Measurements from ENCODE around the gene EDRF1. TPM values are rescaled to one million over a fixed set of nuclear protein-coding genes. Genes with fewer than 3 reads are reported as not detected.
"Not testable (repeated sequence)": the region's sequence is repeated elsewhere in the genome, so short reads cannot be mapped to it uniquely, and the experiment has no call there.

EDRF1 gene
- total RNA-seq, 1 experiment from 2014 or later = 19.9 TPM

DNA sequence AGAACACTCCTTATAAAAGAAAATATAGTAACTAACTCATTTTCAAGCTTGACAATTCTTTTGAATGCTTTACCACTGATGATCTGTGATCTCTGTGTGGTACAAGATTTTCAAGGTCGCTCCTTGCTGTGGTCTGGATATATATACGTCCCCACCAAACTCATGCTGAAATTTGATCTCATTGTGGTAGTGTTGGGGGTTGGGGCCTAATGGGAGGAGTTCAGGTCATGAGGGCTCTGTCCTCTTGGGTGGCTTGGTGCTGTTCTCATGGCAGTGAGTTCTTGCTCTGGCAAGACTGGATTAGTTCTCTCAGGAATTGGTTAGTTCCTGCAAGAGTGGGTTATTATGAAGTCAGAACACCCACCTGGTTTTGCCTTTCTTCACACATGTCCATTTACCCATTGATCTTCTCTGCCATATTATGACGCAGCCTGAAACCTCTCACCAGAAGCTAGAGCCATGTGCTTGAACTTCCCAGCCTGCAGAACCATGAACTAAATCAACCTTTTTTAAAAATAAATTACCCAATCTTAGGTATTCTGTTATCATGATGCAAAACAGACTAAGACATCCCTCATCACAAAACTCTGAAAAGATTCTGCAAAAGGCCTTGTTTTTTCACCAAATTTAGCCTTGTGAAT, 8.3 kb upstream of the EDRF1 start:
- no peak for DNase-seq
- Mint-ChIP-seq H3K4me1 (ENCODE audit: low read depth, unreplicated experiment) (peaks cover 8% of the 10 kb centered on the region), H3K27ac (ENCODE audit: unreplicated experiment) (no peak overlapping the region), H3K9me3 (ENCODE audit: low read depth, unreplicated experiment) (no peaks in the 10 kb centered on the region), H3K4me3 (ENCODE audit: low read depth, unreplicated experiment) (no peak overlapping the region), H3K27me3 (ENCODE audit: unreplicated experiment) (no peaks in the 10 kb centered on the region), H3K36me3 (ENCODE audit: insufficient read depth, unreplicated experiment) (no peaks in the 10 kb centered on the region)
- no peak for TF ChIP-seq CTCF (IDR thresholded peaks at IDR 0.05; ENCODE audit: unreplicated experiment)
- intact Hi-C loops (cut with micrococcal nuclease; ENCODE audit: unreplicated experiment) = no loop called here
- CTCF ChIA-PET = no interaction called here
- BruUV-seq (replicated peaks) = no TSS peak

- H3K9me3 Mint-ChIP-seq (ENCODE audit: low read depth, unreplicated experiment); H3K27ac Mint-ChIP-seq (ENCODE audit: unreplicated experiment); H3K4me1 Mint-ChIP-seq (ENCODE audit: low read depth, unreplicated experiment); DNase-seq; H3K36me3 Mint-ChIP-seq (ENCODE audit: insufficient read depth, unreplicated experiment); intact Hi-C loops (cut with micrococcal nuclease; ENCODE audit: unreplicated experiment); H3K27me3 Mint-ChIP-seq (ENCODE audit: unreplicated experiment); CTCF ChIA-PET; BruUV-seq (replicated peaks); H3K4me3 Mint-ChIP-seq (ENCODE audit: low read depth, unreplicated experiment): not testable (repeated sequence)
These were observed 4.8 kb upstream of the EDRF1 start for GRCh38 chr10:125714728-125715127.

GRCh38 chr10:125720002-125720382, 483 bp downstream of the EDRF1 start:
- no peak for DNase-seq
- TF ChIP-seq CTCF (IDR thresholded peaks at IDR 0.05; ENCODE audit: unreplicated experiment) = no peak
- BruUV-seq (replicated peaks) = TSS peak; percentile 41
- peak overlapping the region; percentile 93 for H3K4me3 Mint-ChIP-seq (ENCODE audit: low read depth, unreplicated experiment)
- H3K36me3 Mint-ChIP-seq (ENCODE audit: insufficient read depth, unreplicated experiment) = peaks cover 30% of the 10 kb centered on the region
- intact Hi-C loops (cut with micrococcal nuclease; ENCODE audit: unreplicated experiment) = no loop called here
- H3K27me3 Mint-ChIP-seq (ENCODE audit: unreplicated experiment) = no peaks in the 10 kb centered on the region
- no peaks in the 10 kb centered on the region for H3K4me1 Mint-ChIP-seq (ENCODE audit: low read depth, unreplicated experiment)
- CTCF ChIA-PET = interaction anchor here (0.9 kb wide), 1 partner anchor 12 kb away, joined by 3 read pairs; no protein-coding TSS in a partner anchor
- no peaks in the 10 kb centered on the region for H3K9me3 Mint-ChIP-seq (ENCODE audit: low read depth, unreplicated experiment)
- peak overlapping the region; percentile 85 for H3K27ac Mint-ChIP-seq (ENCODE audit: unreplicated experiment)

DNA sequence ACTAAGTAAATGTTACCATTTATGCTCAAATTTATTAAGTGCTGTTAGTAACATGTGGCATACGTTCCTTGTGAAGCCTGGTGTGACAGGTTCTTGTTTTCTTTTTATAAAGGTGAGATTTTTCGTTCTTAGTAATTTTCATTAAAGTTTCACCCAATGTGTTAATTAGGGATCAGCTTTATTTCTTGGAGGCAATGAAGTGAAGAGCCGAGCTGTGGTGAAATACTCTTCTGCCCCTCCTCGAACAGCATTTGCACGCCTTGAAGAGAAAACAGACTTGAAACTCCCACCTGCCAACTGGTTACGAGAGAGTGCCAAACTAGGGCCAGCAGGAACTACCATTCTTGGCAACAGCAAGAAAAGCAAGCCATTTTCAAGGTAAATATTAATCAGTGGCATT, 1.5 kb downstream of the EDRF1 start:
- no peaks in the 10 kb centered on the region for H3K9me3 Mint-ChIP-seq (ENCODE audit: low read depth, unreplicated experiment)
- intact Hi-C loops (cut with micrococcal nuclease; ENCODE audit: unreplicated experiment) = no loop called here
- no peak overlapping the region for H3K27ac Mint-ChIP-seq (ENCODE audit: unreplicated experiment)
- no peak overlapping the region for H3K4me3 Mint-ChIP-seq (ENCODE audit: low read depth, unreplicated experiment)
- no peak for DNase-seq
- no peaks in the 10 kb centered on the region for H3K4me1 Mint-ChIP-seq (ENCODE audit: low read depth, unreplicated experiment)
- no peak for TF ChIP-seq CTCF (IDR thresholded peaks at IDR 0.05; ENCODE audit: unreplicated experiment)
- CTCF ChIA-PET = no interaction called here
- no peaks in the 10 kb centered on the region for H3K27me3 Mint-ChIP-seq (ENCODE audit: unreplicated experiment)
- BruUV-seq (replicated peaks) = no TSS peak
- peaks cover 33% of the 10 kb centered on the region for H3K36me3 Mint-ChIP-seq (ENCODE audit: insufficient read depth, unreplicated experiment)

- H3K9me3 Mint-ChIP-seq (ENCODE audit: low read depth, unreplicated experiment) = no peaks in the 10 kb centered on the region
- H3K4me1 Mint-ChIP-seq (ENCODE audit: low read depth, unreplicated experiment) = no peaks in the 10 kb centered on the region
- CTCF ChIA-PET = no interaction called here
- no peaks in the 10 kb centered on the region for H3K27me3 Mint-ChIP-seq (ENCODE audit: unreplicated experiment)
- BruUV-seq (replicated peaks) = no TSS peak
- no peak overlapping the region for H3K4me3 Mint-ChIP-seq (ENCODE audit: low read depth, unreplicated experiment)
- TF ChIP-seq CTCF (IDR thresholded peaks at IDR 0.05; ENCODE audit: unreplicated experiment) = no peak
- DNase-seq = no peak
- no peak overlapping the region for H3K27ac Mint-ChIP-seq (ENCODE audit: unreplicated experiment)
- intact Hi-C loops (cut with micrococcal nuclease; ENCODE audit: unreplicated experiment) = no loop called here
- H3K36me3 Mint-ChIP-seq (ENCODE audit: insufficient read depth, unreplicated experiment) = peaks cover 33% of the 10 kb centered on the region
These were observed 3.3 kb downstream of the EDRF1 start for GRCh38 chr10:125722811-125723210.
